ENCODE results near the gene CEP170B.
A peak's percentile ranks its signal among the peaks of the same experiment; 100 is the strongest.
"Not testable (repeated sequence)": the region's sequence is repeated elsewhere in the genome, so short reads cannot be mapped to it uniquely, and the experiment has no call there.

The CEP170B gene

DNA sequence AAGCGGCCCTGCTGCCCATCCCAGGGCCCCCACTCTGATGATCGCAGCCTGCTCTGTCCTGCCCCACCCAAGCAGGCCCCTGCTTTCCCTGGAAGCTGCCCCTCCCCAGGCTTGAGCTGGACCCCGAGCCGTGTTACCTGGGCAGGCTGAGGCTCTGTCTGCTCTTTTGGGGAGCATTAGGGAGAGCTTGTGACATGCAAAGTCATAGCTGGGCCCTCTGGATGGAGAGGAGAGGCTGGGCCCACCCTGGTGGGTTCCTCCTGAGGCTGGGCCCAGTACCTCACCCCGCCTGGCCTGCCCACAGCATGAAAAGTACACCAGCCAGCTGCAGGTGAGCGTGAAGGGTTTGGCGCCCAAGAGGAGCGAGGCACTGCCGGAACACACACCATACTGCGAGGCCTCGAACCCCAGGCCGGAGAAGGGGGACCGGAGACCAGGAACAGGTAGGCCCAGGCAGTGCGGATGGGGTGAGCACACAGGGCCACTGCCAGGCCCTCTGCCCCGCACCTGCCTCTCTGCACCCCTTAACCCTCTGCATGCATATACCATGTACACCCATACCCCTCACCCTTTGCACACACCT is 15.0 kb downstream of the CEP170B start:
- no peak for DNase-seq

DNA sequence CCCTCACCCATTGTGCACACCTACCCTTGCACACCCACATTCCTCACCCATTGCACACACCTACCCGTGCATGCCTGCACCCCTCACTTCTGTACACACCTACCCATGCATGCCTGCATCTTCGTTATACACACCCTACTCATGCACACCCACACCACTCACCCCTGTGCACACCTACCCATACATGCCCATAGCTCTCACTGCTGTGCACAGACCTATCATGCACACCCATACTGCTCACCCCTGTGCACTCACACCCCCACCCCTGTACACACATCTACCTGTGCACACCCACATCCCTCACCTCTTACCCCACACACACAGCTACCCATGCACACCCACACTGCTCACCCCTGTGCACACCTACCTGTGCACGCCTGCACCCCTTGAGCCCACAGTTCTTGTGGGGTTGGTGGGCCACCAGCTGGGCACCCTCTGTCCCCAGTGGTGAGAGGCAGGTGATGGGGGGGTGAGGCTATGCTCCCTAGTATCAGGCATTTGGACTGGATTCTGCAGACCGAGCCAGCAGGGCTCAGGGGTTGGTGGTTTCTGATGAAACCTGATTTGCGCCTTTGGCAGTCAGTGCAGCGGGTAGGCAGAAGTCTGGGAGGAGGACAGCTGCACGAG is 15.6 kb downstream of the CEP170B start:
- DNase-seq: no peak

- DNase-seq: peak; percentile 57 to 81 (median 63)
Observed at GRCh38 chr14:104881369-104881979, 16.4 kb downstream of the CEP170B start.

GRCh38 chr14:104882325-104882973 is 17.4 kb downstream of the CEP170B start:
- peak; percentile 37 to 64 (median 43) for DNase-seq

DNA sequence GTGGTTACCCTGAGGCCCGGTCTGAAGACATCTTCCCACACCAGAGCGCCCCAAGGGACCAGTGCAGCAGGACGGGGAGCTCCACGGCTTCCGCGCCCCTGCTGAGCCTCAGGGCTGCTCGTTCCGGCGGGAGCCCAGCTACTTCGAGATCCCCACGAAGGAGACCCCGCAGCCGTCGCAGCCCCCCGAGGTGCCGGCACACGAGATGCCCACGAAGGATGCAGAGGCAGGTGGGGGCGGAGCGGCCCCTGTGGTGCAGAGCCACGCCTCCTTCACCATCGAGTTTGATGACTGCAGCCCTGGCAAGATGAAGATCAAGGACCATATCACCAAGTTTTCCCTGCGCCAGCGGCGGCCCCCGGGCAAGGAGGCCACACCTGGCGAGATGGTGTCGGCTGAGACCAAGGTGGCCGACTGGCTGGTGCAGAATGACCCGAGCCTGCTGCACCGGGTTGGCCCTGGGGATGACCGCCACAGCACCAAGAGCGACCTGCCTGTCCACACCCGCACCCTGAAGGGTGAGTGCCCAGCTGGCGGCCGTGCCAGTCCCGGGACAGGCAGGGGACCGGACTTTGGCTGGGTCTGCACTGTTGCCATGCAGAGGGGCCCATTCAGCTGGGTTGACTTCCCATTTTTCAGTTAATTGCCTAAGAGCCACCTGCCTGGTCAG is 18.1 kb downstream of the CEP170B start:
- no peak for DNase-seq

GRCh38 chr14:104883681-104884361 is 18.8 kb downstream of the CEP170B start:
- no peak for DNase-seq

GRCh38 chr14:104884381-104884780 is 19.3 kb downstream of the CEP170B start:
- DNase-seq: not testable (repeated sequence)

- DNase-seq: no peak
Observed at GRCh38 chr14:104885031-104885972, 20.2 kb downstream of the CEP170B start.

- no peak for DNase-seq
Observed at GRCh38 chr14:104885973-104886689, 21.1 kb downstream of the CEP170B start.

DNA sequence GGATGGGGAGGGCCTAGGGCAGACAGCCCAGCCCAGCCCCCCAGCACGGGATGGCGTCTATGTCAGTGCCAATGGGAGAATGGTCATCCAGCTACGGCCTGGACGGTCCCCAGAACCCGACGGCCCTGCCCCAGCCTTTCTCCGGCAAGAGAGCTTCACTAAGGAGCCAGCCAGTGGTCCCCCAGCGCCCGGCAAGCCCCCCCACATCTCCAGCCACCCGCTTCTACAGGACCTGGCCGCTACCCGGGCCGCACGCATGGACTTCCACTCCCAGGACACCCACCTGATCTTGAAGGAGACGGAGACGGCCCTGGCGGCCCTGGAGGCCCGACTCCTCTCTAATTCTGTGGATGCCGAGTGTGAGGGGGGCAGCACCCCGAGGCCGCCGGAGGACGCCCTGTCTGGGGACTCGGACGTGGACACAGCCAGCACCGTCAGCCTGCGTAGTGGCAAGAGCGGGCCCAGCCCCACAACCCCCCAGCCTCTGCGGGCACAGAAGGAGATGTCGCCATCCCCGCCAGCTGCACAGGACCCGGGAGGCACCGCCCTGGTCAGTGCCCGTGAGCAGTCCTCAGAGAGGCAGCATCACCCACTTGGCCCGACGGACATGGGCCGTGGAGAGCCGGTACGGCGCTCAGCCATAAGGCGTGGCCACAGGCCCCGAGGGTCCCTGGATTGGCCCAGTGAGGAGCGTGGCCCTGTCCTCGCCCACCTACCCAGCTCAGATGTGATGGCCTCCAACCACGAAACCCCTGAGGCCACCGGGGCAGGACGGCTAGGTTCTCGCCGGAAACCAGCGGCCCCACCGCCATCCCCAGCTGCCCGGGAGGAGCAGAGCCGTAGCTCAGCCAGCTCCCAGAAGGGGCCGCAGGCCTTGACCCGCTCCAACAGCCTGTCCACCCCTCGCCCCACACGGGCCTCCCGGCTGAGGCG is 21.9 kb downstream of the CEP170B start:
- no peak for DNase-seq

DNA sequence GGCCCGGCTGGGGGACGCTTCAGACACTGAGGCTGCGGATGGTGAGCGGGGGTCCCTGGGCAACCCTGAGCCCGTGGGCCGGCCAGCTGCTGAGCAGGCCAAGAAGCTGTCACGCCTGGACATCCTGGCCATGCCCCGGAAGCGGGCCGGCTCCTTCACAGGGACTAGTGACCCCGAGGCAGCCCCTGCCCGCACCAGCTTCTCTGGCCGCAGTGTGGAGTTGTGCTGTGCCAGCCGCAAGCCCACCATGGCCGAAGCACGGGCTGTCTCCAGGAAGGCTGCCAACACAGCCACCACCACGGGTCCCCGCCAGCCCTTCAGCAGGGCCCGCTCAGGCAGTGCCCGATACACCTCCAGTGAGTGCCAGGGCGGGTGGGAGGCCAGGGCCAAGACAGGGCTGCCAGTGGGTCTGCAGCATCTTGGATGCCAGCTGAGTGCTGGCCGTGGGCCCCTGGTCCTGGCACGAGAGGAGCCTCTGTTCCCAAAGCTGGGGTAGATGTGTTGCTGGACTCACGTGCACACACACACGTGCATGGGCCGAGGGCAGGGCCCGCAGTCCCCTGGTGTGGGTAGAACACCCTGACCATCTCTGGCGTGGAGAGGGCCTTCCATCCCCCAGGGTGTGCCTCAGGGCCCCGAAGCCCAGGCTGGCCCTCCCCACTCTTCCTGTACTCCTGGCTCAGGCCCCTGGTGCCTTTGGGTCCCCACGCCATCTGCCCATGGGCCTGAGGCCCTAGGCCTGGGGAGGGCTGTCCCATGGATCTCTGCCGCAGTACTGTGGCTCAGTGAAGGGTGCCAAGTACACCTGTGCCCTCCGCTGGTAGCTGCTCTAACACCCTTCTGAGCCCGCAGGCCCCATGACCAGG is 22.8 kb downstream of the CEP170B start:
- DNase-seq: no peak

DNA sequence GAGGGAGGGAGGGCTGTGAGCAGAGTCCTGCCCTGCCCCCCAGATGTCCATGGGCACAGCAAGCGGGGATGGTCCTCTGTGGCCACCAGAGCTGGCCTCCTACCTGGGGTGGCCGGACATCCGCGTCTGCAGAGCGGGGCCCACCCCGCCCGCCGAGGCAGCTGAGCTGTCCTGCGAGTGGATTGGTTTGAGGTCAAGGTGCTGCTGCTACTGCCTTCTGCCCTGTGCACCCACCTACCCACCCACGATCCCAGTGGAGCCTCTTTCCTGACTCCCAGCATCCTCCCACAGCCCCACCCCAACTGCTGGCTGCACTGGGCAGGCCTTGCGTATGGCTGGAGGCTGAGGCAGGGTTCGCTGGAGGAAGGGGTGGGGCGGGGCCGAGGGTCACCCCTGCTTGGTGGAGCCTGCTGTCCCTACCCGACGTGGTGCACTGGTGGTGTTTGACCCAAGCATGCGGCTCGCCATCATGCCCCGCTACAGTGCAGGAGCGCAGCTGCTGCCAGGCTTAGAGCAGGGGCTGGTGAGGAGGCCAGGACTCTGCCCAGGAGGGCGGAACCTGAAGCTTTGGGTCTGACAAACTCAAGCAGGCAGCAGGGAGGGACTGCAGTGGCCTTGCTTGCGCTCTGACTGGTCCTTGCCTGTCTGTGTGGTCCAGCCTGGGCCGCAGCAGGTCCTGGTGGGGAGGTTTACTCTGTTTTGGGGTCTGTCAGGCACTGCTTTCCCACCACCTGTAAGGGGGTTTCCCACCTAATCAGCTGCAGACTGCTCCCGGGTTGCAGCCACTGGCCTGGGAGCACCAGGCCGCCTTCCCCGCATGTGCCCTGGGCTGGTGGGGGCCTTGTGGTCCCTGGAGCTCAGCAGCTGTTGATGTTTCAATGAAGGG is 23.7 kb downstream of the CEP170B start:
- DNase-seq: no peak

GRCh38 chr14:104889375-104889757 is 24.3 kb downstream of the CEP170B start:
- DNase-seq: no peak

DNA sequence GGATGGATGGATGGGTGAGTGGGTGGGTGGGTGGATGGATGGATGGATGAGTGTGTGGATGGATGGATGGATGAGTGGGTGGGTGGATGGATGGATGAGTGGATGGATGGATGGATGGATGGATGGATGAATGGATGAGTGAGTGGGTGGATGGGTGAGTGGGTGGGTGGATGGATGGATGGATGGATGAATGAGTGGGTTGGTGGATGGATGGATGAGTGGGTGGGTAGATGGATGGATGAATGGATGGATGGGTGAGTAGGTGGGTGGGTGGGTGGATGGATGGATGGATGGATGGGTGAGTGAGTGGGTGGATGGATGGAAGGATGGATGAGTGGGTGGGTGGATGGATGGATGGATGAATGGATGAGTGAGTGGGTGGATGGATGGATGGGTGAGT is 25.2 kb downstream of the CEP170B start:
- not testable (repeated sequence) for DNase-seq

DNA sequence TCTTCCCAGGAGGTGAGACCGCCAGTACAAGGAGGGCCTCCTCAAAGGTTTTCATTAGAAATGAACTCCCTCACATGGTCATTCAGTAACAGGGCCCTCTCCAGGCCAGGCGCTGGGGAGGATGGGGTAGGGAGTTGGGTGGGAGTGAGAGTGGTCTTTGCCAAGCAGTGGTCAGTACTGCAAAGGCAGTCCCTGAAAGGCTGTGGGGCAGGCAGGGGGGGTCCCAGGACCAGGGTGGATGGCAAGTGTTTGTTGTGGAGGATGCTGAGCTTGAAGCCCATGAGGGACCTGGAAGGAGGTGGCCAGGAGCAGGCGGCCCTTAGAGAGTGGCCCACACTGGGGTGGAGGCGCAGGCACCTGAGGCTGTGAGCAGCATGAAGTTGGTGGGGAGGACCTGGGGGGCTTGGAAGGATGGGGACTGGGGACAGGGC is 26.1 kb downstream of the CEP170B start:
- no peak for DNase-seq

- DNase-seq: no peak
Observed at GRCh38 chr14:104891664-104892530, 26.8 kb downstream of the CEP170B start.
